Measurements from ENCODE around the gene LRRC7. TPM values are rescaled to one million over a fixed set of nuclear protein-coding genes. Genes with fewer than 3 reads are reported as not detected.

The LRRC7 gene
- total RNA-seq, 1 experiment from 2014 or later: 0.14 TPM

DNA sequence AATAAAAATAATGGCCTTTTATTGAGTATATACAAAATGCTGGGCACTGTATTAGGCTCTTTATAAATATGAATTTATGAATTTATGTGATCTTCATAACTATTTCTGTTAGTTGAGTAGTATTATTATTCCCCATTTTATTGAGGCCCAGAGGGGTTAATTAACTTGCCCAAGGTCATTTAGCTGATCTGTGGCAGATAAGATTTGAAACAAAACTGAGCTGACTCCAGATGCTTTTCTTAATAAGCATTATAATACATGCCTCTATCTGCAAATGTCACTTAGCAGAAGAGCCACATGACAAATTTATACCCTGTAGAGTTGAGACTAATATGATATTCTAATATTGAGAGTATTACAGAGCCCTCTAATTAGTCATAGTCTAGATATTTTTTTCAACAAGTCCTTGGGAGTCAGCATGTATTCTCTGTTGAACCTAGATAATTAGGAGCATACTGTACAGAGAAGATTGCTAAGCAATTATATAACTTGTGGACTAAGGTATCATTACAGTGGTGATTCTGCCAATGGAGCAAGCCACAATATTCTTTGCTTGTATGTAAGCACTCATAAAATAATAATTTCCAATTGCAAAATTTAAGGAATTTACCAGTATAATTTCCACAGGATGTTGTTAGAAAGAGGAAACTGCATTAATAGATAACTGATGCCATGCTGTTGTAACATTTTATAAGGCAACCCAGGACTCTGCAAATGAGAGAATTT lies 525.7 kb downstream of the LRRC7 start:
- H3K36me3 Mint-ChIP-seq (ENCODE audit: insufficient read depth, unreplicated experiment): no peaks in the 10 kb centered on the region
- intact Hi-C loops (cut with micrococcal nuclease; ENCODE audit: unreplicated experiment): no loop called here
- H3K27me3 Mint-ChIP-seq (ENCODE audit: unreplicated experiment): no peaks in the 10 kb centered on the region
- H3K9me3 Mint-ChIP-seq (ENCODE audit: low read depth, unreplicated experiment): no peaks in the 10 kb centered on the region
- BruUV-seq (replicated peaks): no TSS peak
- no peaks in the 10 kb centered on the region for H3K4me1 Mint-ChIP-seq (ENCODE audit: low read depth, unreplicated experiment)
- TF ChIP-seq, protein P1, sequence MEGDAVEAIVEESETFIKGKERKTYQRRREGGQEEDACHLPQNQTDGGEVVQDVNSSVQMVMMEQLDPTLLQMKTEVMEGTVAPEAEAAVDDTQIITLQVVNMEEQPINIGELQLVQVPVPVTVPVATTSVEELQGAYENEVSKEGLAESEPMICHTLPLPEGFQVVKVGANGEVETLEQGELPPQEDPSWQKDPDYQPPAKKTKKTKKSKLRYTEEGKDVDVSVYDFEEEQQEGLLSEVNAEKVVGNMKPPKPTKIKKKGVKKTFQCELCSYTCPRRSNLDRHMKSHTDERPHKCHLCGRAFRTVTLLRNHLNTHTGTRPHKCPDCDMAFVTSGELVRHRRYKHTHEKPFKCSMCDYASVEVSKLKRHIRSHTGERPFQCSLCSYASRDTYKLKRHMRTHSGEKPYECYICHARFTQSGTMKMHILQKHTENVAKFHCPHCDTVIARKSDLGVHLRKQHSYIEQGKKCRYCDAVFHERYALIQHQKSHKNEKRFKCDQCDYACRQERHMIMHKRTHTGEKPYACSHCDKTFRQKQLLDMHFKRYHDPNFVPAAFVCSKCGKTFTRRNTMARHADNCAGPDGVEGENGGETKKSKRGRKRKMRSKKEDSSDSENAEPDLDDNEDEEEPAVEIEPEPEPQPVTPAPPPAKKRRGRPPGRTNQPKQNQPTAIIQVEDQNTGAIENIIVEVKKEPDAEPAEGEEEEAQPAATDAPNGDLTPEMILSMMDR (IDR thresholded peaks at IDR 0.05; ENCODE audit: unreplicated experiment): no peak
- no peak overlapping the region for H3K4me3 Mint-ChIP-seq (ENCODE audit: low read depth, unreplicated experiment)
- CTCF ChIA-PET: no interaction called here
- no peak for DNase-seq
- no peak overlapping the region for H3K27ac Mint-ChIP-seq (ENCODE audit: unreplicated experiment)

DNA sequence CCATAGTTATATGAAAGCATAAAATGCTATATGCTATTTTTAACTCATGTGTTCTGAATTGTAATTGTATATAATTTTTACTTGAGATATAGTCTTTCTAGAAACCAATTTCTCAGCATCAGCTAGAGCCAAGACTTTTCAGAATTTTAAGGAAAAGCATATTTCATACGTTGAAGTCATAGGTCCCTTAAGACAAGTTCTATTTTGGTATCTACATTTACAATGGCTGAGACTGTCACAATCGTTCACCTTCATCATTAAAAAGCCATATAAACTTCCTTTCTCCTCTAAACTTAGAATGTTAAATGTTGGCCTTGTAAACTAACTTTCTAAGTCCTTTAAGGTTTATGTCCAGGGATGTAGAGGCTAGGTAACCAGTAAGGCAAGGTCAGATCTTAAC lies 533.5 kb downstream of the LRRC7 start:
- Mint-ChIP-seq H3K4me1 (ENCODE audit: low read depth, unreplicated experiment) (no peaks in the 10 kb centered on the region), H3K27me3 (ENCODE audit: unreplicated experiment) (no peaks in the 10 kb centered on the region), H3K9me3 (ENCODE audit: low read depth, unreplicated experiment) (no peaks in the 10 kb centered on the region), H3K27ac (ENCODE audit: unreplicated experiment) (no peak overlapping the region), H3K4me3 (ENCODE audit: low read depth, unreplicated experiment) (no peak overlapping the region), H3K36me3 (ENCODE audit: insufficient read depth, unreplicated experiment) (no peaks in the 10 kb centered on the region)
- intact Hi-C loops (cut with micrococcal nuclease; ENCODE audit: unreplicated experiment): no loop called here
- CTCF ChIA-PET: no interaction called here
- TF ChIP-seq, protein P1 (IDR thresholded peaks at IDR 0.05; ENCODE audit: unreplicated experiment): no peak
- DNase-seq: no peak
- BruUV-seq (replicated peaks): no TSS peak

DNA sequence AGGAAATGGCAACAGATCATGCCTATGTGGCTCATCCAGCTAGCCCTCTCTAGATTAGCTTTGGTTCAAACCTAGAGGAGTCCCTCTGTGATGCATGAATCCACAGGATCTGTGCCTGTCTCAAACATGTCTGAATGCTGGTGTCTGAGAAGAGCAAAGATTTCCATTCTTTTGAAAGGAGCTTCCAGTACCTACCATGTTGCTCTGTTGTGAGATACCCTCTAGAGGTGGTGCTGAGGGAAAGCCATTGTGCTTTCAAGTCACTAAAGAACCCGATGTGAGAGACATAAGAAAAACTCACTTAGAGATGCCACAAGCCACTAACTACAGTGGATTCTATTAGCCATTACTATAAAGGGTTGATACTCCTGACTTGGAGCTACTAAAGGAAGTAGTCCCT lies 534.1 kb downstream of the LRRC7 start:
- H3K4me3 Mint-ChIP-seq (ENCODE audit: low read depth, unreplicated experiment): no peak overlapping the region
- TF ChIP-seq, protein P1 (IDR thresholded peaks at IDR 0.05; ENCODE audit: unreplicated experiment): no peak
- intact Hi-C loops (cut with micrococcal nuclease; ENCODE audit: unreplicated experiment): no loop called here
- H3K27ac Mint-ChIP-seq (ENCODE audit: unreplicated experiment): no peak overlapping the region
- H3K27me3 Mint-ChIP-seq (ENCODE audit: unreplicated experiment): no peaks in the 10 kb centered on the region
- H3K4me1 Mint-ChIP-seq (ENCODE audit: low read depth, unreplicated experiment): no peaks in the 10 kb centered on the region
- CTCF ChIA-PET: no interaction called here
- DNase-seq: no peak
- H3K36me3 Mint-ChIP-seq (ENCODE audit: insufficient read depth, unreplicated experiment): no peaks in the 10 kb centered on the region
- BruUV-seq (replicated peaks): no TSS peak
- H3K9me3 Mint-ChIP-seq (ENCODE audit: low read depth, unreplicated experiment): no peaks in the 10 kb centered on the region

DNA sequence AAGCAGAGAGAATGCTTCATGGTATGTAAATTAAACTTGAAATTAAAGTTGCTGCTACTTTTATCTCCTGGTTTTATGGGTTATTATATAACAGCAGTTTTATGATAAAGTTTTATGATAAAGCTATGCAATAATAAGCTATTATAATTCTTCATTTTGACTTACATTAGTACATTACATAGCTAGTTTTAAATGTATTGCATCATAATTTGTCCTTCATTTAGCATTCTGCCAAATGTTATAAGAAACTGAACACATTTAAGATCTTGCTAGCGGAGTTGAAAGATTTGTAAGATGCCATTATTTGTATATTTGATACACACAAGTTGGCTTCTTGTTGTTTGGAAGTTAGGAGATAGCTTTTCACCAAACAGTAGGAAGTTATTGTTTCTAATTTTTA lies 536.0 kb downstream of the LRRC7 start:
- intact Hi-C loops (cut with micrococcal nuclease; ENCODE audit: unreplicated experiment): no loop called here
- DNase-seq: no peak
- no peak overlapping the region for H3K4me3 Mint-ChIP-seq (ENCODE audit: low read depth, unreplicated experiment)
- H3K27ac Mint-ChIP-seq (ENCODE audit: unreplicated experiment): no peak overlapping the region
- TF ChIP-seq, protein P1 (IDR thresholded peaks at IDR 0.05; ENCODE audit: unreplicated experiment): no peak
- CTCF ChIA-PET: no interaction called here
- H3K36me3 Mint-ChIP-seq (ENCODE audit: insufficient read depth, unreplicated experiment): no peaks in the 10 kb centered on the region
- no peaks in the 10 kb centered on the region for H3K4me1 Mint-ChIP-seq (ENCODE audit: low read depth, unreplicated experiment)
- no TSS peak for BruUV-seq (replicated peaks)
- no peaks in the 10 kb centered on the region for H3K27me3 Mint-ChIP-seq (ENCODE audit: unreplicated experiment)
- no peaks in the 10 kb centered on the region for H3K9me3 Mint-ChIP-seq (ENCODE audit: low read depth, unreplicated experiment)
